DLD1 (cell line): ENCODE measurements around the gene ZNF48.
"Not testable (repeated sequence)": the region's sequence is repeated elsewhere in the genome, so short reads cannot be mapped to it uniquely, and the experiment has no call there.

Experiments
- in situ Hi-C: cut with HindIII; loops from 2 replicates; pipeline ENCODE4 v1.10.0; 2017; ENCODE audit warnings: low sequenced_read_pairs

ZNF48 gene

GRCh38 chr16:30377050-30377811, 18.0 kb upstream of the ZNF48 start:
- in situ Hi-C loops: no loop called here

GRCh38 chr16:30377812-30378235, 17.4 kb upstream of the ZNF48 start:
- in situ Hi-C loops: no loop called here

DNA sequence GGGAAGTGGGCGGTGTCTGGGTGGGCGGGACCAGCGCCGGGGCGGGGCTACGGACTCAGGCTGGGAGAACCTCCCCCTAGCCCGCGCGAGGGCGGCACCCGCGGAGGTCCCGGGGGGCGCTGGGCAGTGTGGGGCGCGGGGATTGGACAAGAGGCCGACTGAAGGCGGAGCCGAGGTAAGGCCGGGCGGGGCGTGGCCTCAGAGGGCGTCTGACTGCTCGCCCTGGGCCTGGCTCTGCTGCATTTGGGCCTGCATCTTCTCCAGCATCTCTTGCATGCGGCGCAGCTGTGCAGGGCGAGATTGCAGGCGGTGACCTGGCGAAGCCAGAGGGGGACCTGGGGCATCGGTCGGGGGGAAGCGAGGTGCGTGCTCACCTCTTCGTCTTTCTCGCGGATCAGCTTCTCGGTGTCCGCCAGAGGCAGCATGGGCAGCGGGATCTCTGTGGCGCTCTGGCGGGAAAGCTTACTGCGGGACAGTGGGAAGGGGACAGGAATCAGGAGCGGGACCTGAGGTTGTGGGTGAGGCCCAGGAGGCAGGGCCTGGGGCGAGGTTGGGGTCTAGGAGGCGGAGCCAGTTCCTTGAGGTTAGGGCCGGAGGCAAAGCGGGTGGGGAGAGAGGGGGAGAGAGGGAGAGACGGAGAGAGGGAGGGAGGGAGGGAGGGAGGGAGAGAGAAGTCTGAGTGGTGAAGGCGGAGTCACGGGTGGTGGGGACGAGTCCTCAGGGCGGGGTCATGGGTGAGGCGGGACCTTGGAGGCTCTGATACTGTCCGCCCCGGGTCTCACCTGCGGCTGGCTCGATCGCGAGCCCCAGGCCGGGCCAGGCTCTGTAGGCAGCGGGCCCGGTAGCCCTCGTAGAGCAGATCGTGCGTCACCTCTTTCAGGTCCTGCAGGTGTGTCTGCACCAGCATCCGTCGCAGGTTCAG, 16.7 kb upstream of the ZNF48 start:
- in situ Hi-C loops: no loop called here

DNA sequence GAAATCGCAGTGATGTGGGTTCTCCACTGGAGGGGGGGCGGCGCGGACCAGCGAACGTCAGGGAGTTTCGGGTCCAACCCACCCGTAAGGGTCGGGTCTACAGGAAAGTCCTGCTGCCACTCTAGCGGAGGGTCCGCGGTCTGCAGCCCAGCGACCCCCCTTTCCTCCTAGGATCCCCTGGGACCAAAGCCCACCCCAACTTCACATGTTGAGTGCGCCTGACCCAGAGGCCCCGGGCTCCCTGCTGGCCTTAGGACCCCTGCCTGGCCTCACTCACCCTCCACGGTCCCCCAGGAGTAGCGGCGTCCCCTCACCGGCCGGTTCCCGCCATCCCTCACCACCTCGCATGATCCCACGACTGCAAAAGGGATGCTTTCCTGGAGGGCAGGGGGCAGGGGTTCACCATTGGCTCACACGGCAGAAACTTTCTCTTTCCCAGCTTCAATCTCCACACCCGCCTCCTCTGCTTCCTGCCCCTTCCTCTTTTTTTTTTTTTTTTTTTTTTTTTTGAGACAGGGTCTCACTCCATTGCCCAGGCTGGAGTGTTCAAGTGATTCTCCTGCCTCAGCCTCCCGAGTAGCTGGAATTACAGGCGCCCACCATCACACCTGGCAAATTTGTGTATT, 15.9 kb upstream of the ZNF48 start:
- in situ Hi-C loops: no loop called here

DNA sequence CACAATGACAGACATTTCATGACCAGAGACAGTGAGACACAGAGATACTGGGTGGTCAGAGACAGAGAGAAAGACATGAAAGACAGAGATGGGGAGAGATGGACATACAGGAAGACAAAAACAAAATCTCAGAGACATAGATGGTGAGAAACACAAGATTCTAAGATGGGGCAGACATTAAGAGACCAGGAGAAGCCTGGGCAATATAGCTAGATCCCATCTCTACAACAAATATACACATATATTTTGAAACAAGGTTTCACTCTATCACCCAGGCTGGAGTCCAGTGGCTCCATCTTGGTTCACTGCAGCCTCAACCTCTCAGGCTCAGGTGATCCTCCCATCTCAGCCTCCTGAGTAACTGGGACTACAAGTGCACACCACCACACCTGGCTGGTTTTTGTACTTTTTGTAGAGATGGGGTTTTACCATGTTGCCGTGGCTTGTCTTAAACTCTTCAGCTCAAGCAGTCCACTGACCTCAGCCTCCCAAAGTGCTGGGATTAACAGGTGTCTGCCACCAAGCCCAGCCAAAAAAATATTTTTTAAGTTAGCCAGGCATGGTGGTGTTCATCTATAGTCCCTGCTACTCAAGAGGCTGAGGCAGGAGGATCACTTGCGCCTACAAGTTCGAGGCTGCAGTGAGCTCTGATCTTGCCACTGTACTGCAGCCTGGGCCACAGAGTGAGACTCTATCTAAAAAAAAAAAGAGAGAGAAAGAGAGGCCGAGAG, 15.0 kb upstream of the ZNF48 start:
- in situ Hi-C loops: no loop called here

GRCh38 chr16:30380803-30381208, 14.4 kb upstream of the ZNF48 start:
- in situ Hi-C loops: no loop called here

DNA sequence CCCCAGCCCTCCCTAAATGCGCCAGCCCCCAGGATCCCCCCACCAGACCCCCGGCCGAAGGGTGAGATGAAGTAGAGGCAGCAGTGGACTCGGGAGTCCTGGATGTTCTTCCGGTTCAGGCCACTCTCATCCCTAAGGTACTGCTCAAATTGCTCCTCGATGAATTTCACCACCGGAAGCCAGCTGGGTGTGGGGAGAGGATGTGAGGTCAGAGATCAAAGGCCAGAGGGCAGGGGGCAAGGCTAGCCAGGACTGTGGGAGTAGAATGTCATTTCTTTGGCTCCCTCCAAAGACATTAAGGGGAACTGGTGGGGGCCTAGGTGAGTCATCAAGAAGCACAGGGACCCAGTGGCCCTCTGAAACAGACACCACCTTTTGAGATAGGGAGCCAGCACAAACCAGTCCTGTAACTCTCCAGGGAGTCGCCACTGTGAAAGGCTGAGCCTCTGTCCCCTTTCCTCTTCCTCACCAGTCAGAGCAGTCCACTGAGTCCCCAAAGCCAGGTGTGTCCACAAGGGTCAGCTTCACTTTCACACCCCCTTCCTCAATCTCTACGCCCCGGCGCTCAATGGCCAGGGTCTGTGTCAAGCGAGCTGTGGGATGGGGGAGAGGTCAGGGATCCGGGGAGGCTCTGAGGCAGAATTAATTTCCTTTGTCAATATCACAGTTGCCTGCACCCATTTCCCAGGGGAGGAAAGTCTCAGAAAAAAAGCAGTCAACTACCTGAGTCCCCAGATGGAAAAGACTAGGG, 13.8 kb upstream of the ZNF48 start:
- in situ Hi-C loops: no loop called here

DNA sequence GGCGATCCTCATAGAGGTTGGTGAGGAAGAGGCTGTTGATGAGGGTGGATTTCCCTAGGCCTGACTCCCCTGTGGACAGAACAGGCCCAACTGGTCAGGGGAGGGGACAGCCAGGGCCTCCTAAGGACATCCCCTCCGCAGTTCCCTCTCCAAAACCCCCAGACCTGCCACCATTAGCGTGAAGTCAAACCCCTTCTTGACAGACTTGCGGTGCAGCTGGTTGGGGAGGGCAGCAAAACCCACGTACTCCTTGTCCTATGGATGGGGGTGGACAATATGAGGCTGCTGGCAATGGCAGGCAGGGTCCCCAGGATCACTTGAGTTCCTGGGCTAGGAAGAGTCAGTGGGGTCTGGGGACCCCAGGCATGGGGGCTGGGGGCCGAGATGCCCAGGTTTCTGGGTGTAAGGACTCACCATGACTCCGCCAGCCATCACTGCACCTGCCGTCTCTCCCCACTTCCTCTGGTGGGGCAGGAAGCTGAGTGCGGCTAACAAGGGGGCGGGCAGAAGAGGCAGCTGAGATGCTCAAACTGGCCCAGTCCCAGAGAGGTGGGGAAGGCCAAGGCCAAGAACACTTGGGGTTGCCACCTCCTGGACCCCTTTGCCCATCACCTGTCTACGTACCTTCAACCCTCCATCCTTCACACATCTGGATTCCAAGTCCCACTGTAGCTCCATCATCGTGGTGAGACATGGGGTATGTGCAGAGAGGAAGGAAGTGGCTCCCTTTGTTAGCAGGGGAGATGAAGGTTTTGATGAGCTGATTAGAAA, 12.9 kb upstream of the ZNF48 start, which contains the start of gene SEPTIN1:
Gene SEPTIN1, minus strand, starts transcription at position 451 of the 771 bp plus-strand sequence. Its CDS starts 19 bp downstream, at position 432.
- in situ Hi-C loops: no loop called here

GRCh38 chr16:30383521-30383920, 11.7 kb upstream of the ZNF48 start:
- in situ Hi-C loops: no loop called here

DNA sequence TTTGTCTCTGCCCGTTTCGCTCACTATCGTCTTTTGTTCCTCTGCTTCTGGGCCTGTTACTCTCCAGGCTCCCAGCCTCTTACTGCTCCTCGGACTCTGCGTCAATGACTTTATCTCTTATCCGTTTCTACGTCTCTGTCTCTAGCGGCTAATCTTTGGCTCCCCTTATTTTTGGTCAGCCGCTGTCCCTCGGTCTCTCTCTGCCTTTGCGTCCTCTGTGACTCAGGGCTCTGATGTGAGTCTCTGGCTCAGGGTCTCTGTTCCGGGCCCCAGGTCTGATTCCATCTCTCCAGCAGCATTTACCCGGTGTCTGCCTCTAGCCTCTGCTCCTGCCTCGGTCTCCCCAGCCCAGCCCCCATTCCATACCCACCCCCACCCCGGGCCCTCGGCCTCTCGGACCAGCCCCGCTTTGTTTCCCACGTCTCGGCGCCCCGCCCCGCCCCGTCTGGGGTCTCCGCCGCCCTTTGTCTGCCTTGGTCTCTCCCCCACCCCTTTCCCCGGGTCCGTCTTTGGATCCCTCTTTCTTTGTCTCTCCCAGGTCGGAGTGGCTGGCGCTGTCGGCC, 547 bp upstream of the ZNF48 start:
- in situ Hi-C loops: no loop called here

GRCh38 chr16:30395992-30396585, 869 bp downstream of the ZNF48 start:
- in situ Hi-C loops: no loop called here

DNA sequence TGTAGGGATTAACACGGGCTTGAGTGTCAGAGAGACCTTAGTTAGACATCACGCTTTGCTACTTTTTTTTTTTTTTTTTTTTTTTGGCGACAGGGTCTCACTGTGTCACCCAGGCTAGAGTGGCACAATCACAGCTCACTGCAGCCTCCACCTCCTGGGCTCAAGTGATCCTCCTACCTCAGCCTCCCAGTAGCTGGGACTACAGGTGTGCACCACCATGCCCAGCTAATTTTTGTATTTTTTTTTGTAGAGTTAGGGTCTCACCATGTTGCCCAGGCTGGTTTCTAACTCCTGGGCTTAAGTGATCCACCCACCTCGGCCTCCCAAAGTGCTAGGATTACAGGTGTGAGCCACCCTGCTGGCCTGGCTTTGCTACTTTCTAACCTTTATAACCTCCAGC, 1.4 kb downstream of the ZNF48 start:
- in situ Hi-C loops: not testable (repeated sequence)

DNA sequence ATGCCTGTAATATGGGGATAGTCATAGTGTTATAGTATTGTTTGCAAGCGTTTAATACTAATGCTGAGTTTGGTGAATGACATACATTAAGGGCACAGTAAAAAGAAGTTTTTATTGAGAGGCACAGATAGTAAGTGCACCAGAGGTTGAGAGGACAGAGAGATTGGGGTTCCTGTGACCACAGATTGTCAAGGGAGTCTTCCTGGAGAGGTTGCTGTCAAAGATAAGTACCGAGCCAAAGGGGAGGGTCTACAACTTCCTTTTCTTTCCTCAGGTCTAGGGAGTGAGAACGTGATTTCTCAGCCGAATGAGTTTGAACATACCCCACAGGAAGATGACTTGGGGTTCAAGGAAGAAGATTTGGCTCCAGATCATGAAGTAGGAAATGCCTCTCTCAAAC, 1.8 kb downstream of the ZNF48 start:
- in situ Hi-C loops: no loop called here

DNA sequence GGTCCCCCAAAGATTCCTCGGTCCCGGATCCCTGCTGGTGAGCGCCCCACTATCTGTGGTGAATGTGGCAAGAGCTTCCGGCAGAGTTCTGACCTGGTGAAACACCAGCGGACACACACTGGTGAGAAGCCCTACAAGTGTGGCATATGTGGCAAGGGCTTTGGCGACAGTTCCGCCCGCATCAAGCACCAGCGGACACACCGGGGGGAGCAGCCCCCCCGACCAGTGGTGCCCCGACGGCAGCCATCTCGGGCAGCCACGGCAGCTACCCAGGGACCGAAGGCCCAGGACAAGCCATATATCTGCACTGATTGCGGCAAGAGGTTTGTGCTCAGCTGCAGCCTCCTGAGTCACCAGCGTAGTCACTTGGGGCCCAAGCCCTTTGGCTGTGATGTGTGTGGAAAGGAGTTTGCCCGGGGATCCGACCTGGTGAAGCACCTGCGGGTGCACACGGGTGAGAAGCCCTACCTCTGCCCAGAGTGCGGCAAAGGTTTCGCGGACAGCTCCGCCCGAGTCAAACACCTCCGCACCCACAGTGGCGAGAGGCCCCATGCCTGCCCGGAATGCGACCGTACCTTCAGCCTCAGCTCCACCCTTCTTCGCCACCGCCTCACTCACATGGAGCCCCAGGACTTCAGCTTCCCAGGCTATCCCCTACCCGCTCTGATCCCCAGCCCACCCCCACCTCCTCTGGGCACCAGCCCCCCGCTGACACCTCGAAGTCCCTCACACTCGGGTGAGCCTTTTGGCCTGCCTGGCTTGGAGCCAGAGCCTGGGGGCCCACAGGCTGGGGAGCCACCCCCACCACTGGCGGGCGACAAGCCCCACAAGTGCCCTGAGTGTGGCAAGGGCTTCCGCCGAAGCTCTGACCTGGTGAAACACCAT, 2.8 kb downstream of the ZNF48 start:
- in situ Hi-C loops: no loop called here

DNA sequence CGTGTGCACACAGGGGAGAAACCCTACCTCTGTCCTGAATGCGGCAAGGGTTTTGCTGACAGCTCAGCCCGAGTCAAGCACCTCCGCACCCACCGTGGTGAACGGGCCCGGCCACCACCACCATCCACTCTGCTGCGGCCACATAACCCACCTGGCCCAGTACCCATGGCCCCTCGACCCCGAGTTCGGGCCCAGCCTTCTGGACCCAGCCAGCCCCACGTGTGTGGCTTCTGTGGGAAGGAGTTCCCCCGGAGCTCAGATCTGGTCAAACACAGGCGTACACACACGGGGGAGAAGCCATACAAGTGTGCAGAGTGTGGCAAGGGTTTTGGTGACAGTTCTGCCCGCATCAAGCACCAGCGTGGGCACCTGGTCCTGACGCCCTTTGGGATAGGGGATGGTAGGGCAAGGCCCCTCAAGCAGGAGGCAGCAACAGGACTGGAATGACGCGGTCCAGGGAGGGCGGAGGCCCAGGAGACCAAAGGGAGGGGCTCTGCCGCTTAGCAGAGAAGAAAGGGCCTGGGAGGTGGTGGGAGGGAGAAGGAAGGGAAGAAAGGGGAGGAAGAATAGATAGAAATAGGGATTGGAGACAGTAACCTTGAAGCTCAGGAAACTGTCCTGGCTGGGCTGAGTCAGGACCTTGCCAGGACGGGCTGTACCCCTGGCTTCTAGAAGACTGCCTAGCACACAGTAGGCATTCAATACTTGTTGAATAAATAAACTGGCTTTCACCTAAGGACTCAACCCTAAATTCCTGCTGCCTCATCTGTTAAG, 3.6 kb downstream of the ZNF48 start:
- in situ Hi-C loops: no loop called here

GRCh38 chr16:30399435-30400186, 4.4 kb downstream of the ZNF48 start:
- in situ Hi-C loops: loop anchor here (25.0 kb wide), 1 partner anchor 238 kb away; no protein-coding TSS in a partner anchor
